ENCODE measurements around the gene MMUT. TPM values are rescaled to one million over a fixed set of nuclear protein-coding genes. Genes with fewer than 3 reads are reported as not detected.
"Not testable (repeated sequence)": the region's sequence is repeated elsewhere in the genome, so short reads cannot be mapped to it uniquely, and the experiment has no call there.

Gene MMUT
- total RNA-seq, 1 donor from 2014 or later = 18.4 TPM

DNA sequence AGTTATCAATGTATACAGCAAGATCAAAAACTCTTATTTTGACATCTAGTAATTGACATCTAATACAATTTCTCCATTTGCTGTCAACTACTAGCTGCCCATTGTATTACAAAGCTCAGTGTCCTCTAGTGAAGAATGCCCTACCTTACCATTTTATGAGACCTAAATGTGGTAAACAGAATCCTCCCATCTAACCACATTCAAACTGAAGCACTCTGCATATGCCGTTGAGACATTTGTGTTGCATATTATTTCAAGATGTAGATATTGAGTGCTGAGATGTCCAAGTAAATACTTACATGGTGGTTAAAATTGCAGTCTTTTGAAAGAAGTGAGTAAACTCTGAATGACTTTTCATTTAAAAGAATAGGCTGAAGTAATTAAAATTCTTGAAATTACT lies 36.1 kb upstream of the MMUT start:
- Mint-ChIP-seq H3K4me3 (ENCODE audit: unreplicated experiment) (no peak overlapping the region), H3K27me3 (ENCODE audit: unreplicated experiment) (peaks cover 2% of the 10 kb centered on the region), H3K27ac (ENCODE audit: unreplicated experiment) (no peak overlapping the region), H3K9me3 (ENCODE audit: unreplicated experiment) (no peaks in the 10 kb centered on the region), H3K4me1 (ENCODE audit: unreplicated experiment) (no peaks in the 10 kb centered on the region), H3K36me3 (ENCODE audit: low read depth, unreplicated experiment) (peaks cover 3% of the 10 kb centered on the region)
- DNase-seq (ENCODE audit: low spot score) = no peak
- TF ChIP-seq, protein P1, sequence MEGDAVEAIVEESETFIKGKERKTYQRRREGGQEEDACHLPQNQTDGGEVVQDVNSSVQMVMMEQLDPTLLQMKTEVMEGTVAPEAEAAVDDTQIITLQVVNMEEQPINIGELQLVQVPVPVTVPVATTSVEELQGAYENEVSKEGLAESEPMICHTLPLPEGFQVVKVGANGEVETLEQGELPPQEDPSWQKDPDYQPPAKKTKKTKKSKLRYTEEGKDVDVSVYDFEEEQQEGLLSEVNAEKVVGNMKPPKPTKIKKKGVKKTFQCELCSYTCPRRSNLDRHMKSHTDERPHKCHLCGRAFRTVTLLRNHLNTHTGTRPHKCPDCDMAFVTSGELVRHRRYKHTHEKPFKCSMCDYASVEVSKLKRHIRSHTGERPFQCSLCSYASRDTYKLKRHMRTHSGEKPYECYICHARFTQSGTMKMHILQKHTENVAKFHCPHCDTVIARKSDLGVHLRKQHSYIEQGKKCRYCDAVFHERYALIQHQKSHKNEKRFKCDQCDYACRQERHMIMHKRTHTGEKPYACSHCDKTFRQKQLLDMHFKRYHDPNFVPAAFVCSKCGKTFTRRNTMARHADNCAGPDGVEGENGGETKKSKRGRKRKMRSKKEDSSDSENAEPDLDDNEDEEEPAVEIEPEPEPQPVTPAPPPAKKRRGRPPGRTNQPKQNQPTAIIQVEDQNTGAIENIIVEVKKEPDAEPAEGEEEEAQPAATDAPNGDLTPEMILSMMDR (IDR thresholded peaks at IDR 0.05; ENCODE audit: unreplicated experiment) = no peak

DNA sequence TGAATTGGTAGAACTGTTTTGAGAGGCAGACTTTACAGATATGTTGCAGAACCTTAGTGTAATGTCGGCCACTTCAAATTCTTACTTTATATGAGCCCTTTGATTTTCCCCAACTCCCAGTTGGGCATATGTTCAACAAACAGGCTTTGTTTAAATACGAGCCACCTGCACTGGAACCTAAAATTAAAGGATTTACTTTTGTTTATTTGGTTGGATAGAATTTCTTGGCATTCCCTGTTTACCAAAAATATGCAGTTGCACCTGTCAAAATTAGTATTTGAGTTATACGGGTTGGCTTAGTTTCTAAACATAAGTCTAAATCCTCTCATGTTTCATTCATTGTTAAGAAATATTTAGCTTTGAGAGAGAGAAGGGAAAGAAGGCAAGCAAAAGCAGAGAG lies 34.3 kb upstream of the MMUT start:
- no peaks in the 10 kb centered on the region for H3K9me3 Mint-ChIP-seq (ENCODE audit: unreplicated experiment)
- H3K27me3 Mint-ChIP-seq (ENCODE audit: unreplicated experiment) = peaks cover 2% of the 10 kb centered on the region
- H3K36me3 Mint-ChIP-seq (ENCODE audit: low read depth, unreplicated experiment) = peaks cover 3% of the 10 kb centered on the region
- DNase-seq (ENCODE audit: low spot score) = no peak
- H3K4me1 Mint-ChIP-seq (ENCODE audit: unreplicated experiment) = no peaks in the 10 kb centered on the region
- TF ChIP-seq, protein P1 (IDR thresholded peaks at IDR 0.05; ENCODE audit: unreplicated experiment) = no peak
- no peak overlapping the region for H3K27ac Mint-ChIP-seq (ENCODE audit: unreplicated experiment)
- H3K4me3 Mint-ChIP-seq (ENCODE audit: unreplicated experiment) = no peak overlapping the region

DNA sequence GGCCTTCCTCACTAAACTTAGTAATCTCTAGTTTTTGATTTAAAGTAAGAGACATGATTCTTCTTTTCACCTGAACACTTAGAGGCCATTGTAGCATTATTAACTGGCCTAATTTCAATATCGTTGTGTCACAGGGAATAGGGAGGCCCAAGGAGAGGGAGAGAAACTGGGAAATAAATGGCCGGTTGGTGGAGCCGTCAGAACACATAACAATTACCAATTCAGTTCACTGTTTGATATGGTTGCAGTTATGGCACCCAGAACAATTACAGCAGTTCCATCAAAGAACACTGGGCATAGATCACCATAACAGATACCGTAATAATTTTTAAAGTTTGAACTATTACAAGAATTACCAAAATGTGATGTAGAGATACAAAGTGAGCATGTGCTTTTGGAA lies 27.6 kb upstream of the MMUT start:
- peaks cover 7% of the 10 kb centered on the region for H3K36me3 Mint-ChIP-seq (ENCODE audit: low read depth, unreplicated experiment)
- no peaks in the 10 kb centered on the region for H3K4me1 Mint-ChIP-seq (ENCODE audit: unreplicated experiment)
- TF ChIP-seq, protein P1 (IDR thresholded peaks at IDR 0.05; ENCODE audit: unreplicated experiment) = no peak
- H3K9me3 Mint-ChIP-seq (ENCODE audit: unreplicated experiment) = no peaks in the 10 kb centered on the region
- no peak overlapping the region for H3K27ac Mint-ChIP-seq (ENCODE audit: unreplicated experiment)
- no peaks in the 10 kb centered on the region for H3K27me3 Mint-ChIP-seq (ENCODE audit: unreplicated experiment)
- no peak overlapping the region for H3K4me3 Mint-ChIP-seq (ENCODE audit: unreplicated experiment)
- DNase-seq (ENCODE audit: low spot score) = no peak

DNA sequence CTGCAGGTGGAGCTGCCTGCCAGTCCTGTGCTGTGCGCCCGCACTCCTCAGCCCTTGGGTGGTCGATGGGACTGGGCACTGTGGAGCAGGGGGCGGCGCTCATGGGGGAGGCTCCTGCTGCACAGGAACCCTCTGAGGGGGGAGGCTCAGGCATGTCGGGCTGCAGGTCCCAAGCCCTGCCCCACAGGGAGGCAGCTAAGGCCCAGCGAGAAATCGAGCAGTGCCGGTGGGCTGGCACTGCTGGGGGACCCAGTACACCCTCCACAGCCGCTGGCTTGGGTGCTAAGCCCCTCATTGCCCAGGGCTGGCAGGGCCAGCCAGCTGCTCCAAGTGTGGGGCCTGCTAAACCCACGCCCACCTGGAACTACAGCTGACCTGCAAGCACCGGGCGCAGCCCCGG lies 20.3 kb upstream of the MMUT start:
- not testable (repeated sequence) for H3K4me1 Mint-ChIP-seq (ENCODE audit: unreplicated experiment); H3K9me3 Mint-ChIP-seq (ENCODE audit: unreplicated experiment); H3K4me3 Mint-ChIP-seq (ENCODE audit: unreplicated experiment); H3K27ac Mint-ChIP-seq (ENCODE audit: unreplicated experiment); H3K27me3 Mint-ChIP-seq (ENCODE audit: unreplicated experiment); DNase-seq (ENCODE audit: low spot score)
- peaks cover 21% of the 10 kb centered on the region for H3K36me3 Mint-ChIP-seq (ENCODE audit: low read depth, unreplicated experiment)

DNA sequence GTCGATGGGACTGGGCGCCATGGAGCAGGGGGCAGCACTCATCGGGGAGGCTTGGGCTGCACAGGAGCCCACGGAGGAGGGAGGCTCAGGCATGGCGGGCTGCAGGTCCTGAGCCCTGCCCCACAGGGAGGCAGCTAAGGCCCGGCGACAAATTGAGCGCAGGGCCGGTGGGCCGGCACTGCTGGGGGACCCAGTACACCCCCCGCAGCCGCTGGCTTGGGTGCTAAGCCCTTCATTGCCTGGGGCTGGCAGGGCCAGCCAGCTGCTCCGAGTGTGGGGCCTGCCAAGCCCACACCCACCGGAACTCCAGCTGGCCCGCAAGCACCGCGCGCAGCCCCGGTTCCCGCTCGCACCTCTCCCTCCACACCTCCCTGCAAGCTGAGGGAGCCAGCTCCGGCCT lies 18.8 kb upstream of the MMUT start:
- not testable (repeated sequence) for H3K9me3 Mint-ChIP-seq (ENCODE audit: unreplicated experiment); DNase-seq (ENCODE audit: low spot score); H3K4me3 Mint-ChIP-seq (ENCODE audit: unreplicated experiment); H3K4me1 Mint-ChIP-seq (ENCODE audit: unreplicated experiment); H3K27me3 Mint-ChIP-seq (ENCODE audit: unreplicated experiment); H3K27ac Mint-ChIP-seq (ENCODE audit: unreplicated experiment)
- H3K36me3 Mint-ChIP-seq (ENCODE audit: low read depth, unreplicated experiment) = peaks cover 21% of the 10 kb centered on the region

DNA sequence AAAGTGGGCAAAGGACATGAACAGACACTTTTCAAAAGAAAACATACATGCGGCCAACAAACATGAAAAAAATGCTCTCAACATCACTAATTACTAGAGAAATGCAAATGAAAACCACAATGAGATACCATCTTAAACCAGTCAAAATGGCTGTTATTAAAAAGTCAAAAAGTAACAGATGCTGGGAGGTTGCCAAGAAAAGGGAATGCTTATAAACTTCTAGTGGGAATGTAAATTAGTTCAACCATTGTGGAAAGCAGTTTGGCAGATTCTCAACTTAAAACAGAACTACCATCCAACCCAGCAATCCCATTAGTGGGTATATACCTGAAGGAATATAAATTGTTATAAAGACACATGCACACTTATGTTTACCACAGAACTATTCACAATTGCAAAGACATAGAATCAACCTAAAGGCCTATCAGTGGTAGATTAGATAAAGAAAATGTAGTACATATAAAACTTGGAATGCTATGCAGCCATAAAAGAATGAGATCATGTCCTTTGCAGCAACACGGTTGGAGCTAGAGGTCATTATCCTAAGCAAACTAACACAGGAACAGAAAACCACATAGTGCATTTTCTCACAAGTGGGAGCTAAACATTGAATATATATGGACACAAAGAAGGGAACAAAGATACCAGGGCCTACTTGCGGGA lies 16.4 kb upstream of the MMUT start:
- H3K4me1 Mint-ChIP-seq (ENCODE audit: unreplicated experiment) = no peaks in the 10 kb centered on the region
- no peaks in the 10 kb centered on the region for H3K9me3 Mint-ChIP-seq (ENCODE audit: unreplicated experiment)
- H3K36me3 Mint-ChIP-seq (ENCODE audit: low read depth, unreplicated experiment) = peaks cover 27% of the 10 kb centered on the region
- TF ChIP-seq, protein P1 (IDR thresholded peaks at IDR 0.05; ENCODE audit: unreplicated experiment) = no peak
- H3K27ac Mint-ChIP-seq (ENCODE audit: unreplicated experiment) = no peak overlapping the region
- H3K4me3 Mint-ChIP-seq (ENCODE audit: unreplicated experiment) = no peak overlapping the region
- H3K27me3 Mint-ChIP-seq (ENCODE audit: unreplicated experiment) = peaks cover 7% of the 10 kb centered on the region
- DNase-seq (ENCODE audit: low spot score) = no peak

DNA sequence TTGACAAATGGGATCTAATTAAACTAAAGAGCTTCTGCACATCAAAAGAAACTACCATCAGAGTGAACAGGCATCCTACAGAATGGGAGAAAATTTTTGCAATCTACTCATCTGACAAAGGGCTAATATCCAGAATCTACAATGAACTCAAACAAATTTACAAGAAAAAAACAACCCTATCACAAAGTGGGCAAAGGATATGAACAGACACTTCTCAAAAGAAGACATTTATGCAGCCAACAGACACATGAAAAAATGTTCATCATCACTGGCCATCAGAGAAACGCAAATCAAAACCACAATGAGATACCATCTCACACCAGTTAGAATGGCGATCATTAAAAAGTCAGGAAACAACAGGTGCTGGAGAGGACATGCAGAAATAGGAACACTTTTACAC lies 13.5 kb upstream of the MMUT start:
- not testable (repeated sequence) for H3K27ac Mint-ChIP-seq (ENCODE audit: unreplicated experiment); H3K4me3 Mint-ChIP-seq (ENCODE audit: unreplicated experiment); H3K9me3 Mint-ChIP-seq (ENCODE audit: unreplicated experiment); H3K4me1 Mint-ChIP-seq (ENCODE audit: unreplicated experiment); H3K27me3 Mint-ChIP-seq (ENCODE audit: unreplicated experiment); DNase-seq (ENCODE audit: low spot score)
- H3K36me3 Mint-ChIP-seq (ENCODE audit: low read depth, unreplicated experiment) = peaks cover 23% of the 10 kb centered on the region

All from endothelial cell (in vitro differentiated cells).